H9 (cell line): Measurements from ENCODE around the gene RAMP3. TPM values are rescaled to one million over a fixed set of nuclear protein-coding genes. Genes with fewer than 3 reads are reported as not detected.

Experiments
- DNase-seq: peaks from one replicate; pipeline ENCODE4 v3.0.0-alpha.2; 2017
- H2AFZ ChIP-seq: one replicate; pipeline ENCODE4 v1.6.1; 2013; ENCODE audit warnings: mild to moderate bottlenecking, low read length, control low read depth, moderate library complexity
- H2AK5ac ChIP-seq: 2 replicates; pipeline ENCODE4 v1.6.1; 2013; ENCODE audit warnings: low read length, control low read depth, mixed read lengths; ENCODE audit not compliant: insufficient read length
- H2BK120ac ChIP-seq: one replicate; pipeline ENCODE4 v1.6.1; 2013; ENCODE audit warnings: low read depth, mild to moderate bottlenecking, low read length, control low read depth, inconsistent platforms; ENCODE audit not compliant: poor library complexity, severe bottlenecking
- H2BK12ac ChIP-seq: 2 replicates; pipeline ENCODE4 v1.6.1; 2013; ENCODE audit warnings: low read length, control low read depth, mixed read lengths, low read depth; ENCODE audit not compliant: insufficient read length
- H2BK15ac ChIP-seq: 2 replicates; pipeline ENCODE4 v1.6.1; 2013; ENCODE audit warnings: low read depth, low read length, control low read depth
- H2BK20ac ChIP-seq: one replicate; pipeline ENCODE4 v1.6.1; 2013; ENCODE audit warnings: low read depth, mild to moderate bottlenecking, low read length, control low read depth, inconsistent platforms; ENCODE audit not compliant: poor library complexity, severe bottlenecking
- H2BK5ac ChIP-seq: 2 replicates; pipeline ENCODE4 v1.6.1; 2013; ENCODE audit warnings: low read length, control low read depth, mixed read lengths; ENCODE audit not compliant: insufficient read length
- H3K14ac ChIP-seq: 2 replicates; pipeline ENCODE4 v1.6.1; 2013; ENCODE audit warnings: low read length, control low read depth; ENCODE audit not compliant: insufficient read depth
- H3K18ac ChIP-seq: 2 replicates; pipeline ENCODE4 v1.6.1; 2013; ENCODE audit warnings: low read depth, mild to moderate bottlenecking, mixed read lengths, low read length, control low read depth; ENCODE audit not compliant: insufficient read length
- H3K23ac ChIP-seq: 2 replicates; pipeline ENCODE4 v1.6.1; 2013; ENCODE audit warnings: low read length, control low read depth, mixed read lengths, low read depth; ENCODE audit not compliant: insufficient read length
- H3K23me2 ChIP-seq: 2 replicates; pipeline ENCODE4 v1.6.1; 2013; ENCODE audit warnings: low read depth, mild to moderate bottlenecking, mixed read lengths, low read length, control low read depth; ENCODE audit not compliant: insufficient read length, poor library complexity, severe bottlenecking
- H3K27ac ChIP-seq: 2 replicates; pipeline ENCODE4 v1.5.1; 2013; ENCODE audit warnings: low read length, control low read depth, mixed read lengths, low read depth; ENCODE audit not compliant: insufficient read length
- H3K27me3 ChIP-seq: 2 replicates; pipeline ENCODE4 v1.6.1; 2013; ENCODE audit warnings: low read length, control low read depth, inconsistent platforms; ENCODE audit not compliant: insufficient read depth
- H3K4ac ChIP-seq: 2 replicates; pipeline ENCODE4 v1.6.1; 2013; ENCODE audit warnings: low read depth, mild to moderate bottlenecking, control low read depth, inconsistent platforms, low read length, moderate library complexity
- H3K4me1 ChIP-seq: 2 replicates; pipeline ENCODE4 v1.6.1; 2013; ENCODE audit warnings: low read length, control low read depth, inconsistent platforms; ENCODE audit not compliant: insufficient read depth
- H3K4me2 ChIP-seq: 2 replicates; pipeline ENCODE4 v1.6.1; 2013; ENCODE audit warnings: low read length, control low read depth, mixed read lengths; ENCODE audit not compliant: insufficient read length, insufficient read depth
- H3K56ac ChIP-seq: 2 replicates; pipeline ENCODE4 v1.6.1; 2013; ENCODE audit warnings: low read depth, mild to moderate bottlenecking, mixed read lengths, low read length, control low read depth; ENCODE audit not compliant: insufficient read length
- H3K79me1 ChIP-seq: 2 replicates; pipeline ENCODE4 v1.6.1; 2013; ENCODE audit warnings: low read depth, mild to moderate bottlenecking, moderate library complexity, low read length, control low read depth, inconsistent platforms; ENCODE audit not compliant: insufficient read depth, poor library complexity, severe bottlenecking
- H3K79me2 ChIP-seq: 2 replicates; pipeline ENCODE4 v1.6.1; 2013; ENCODE audit warnings: low read length, control low read depth, inconsistent platforms; ENCODE audit not compliant: insufficient read depth
- H3K9ac ChIP-seq: 2 replicates; pipeline ENCODE4 v1.6.1; 2013; ENCODE audit warnings: low read length, control low read depth, mixed read lengths; ENCODE audit not compliant: insufficient read length; ENCODE audit errors: extremely low read depth
- H3K9me3 ChIP-seq: one replicate; pipeline ENCODE4 v1.6.1; 2013; ENCODE audit warnings: low read depth, low read length, inconsistent platforms; ENCODE audit not compliant: control insufficient read depth
- H3T11ph ChIP-seq: one replicate; pipeline ENCODE4 v1.6.1; 2013; ENCODE audit warnings: mild to moderate bottlenecking, low read length, control low read depth, inconsistent platforms
- H4K20me1 ChIP-seq: one replicate; pipeline ENCODE4 v1.6.1; 2013; ENCODE audit not compliant: control insufficient read depth, insufficient read length, insufficient read depth
- H4K5ac ChIP-seq: 2 replicates; pipeline ENCODE4 v1.6.1; 2013; ENCODE audit warnings: low read depth, mild to moderate bottlenecking, mixed read lengths, low read length, control low read depth; ENCODE audit not compliant: insufficient read length
- H4K8ac ChIP-seq: replicated peaks from 2 replicates; pipeline ENCODE4 v1.6.1; 2013; ENCODE audit warnings: low read length, control low read depth, mixed read lengths, low read depth; ENCODE audit not compliant: insufficient read length
- H4K91ac ChIP-seq: 2 replicates; pipeline ENCODE4 v1.6.1; 2013; ENCODE audit warnings: low read depth, mild to moderate bottlenecking, moderate library complexity, mixed read lengths, low read length, control low read depth; ENCODE audit not compliant: insufficient read length
- H3K27ac Mint-ChIP-seq, 3 experiments: 2 replicates in 2 of 3; 3 replicates in 1 of 3; pipeline ENCODE4 v1.8.0; 2020 to 2021; ENCODE audit warnings: mixed read lengths in 3 of 3, mild to moderate bottlenecking in 1 of 3, moderate library complexity in 1 of 3
- H3K27me3 Mint-ChIP-seq: 2 replicates; pipeline ENCODE4 v1.8.0; 2021; ENCODE audit warnings: low read depth, mild to moderate bottlenecking, moderate library complexity, mixed read lengths
- H3K36me3 Mint-ChIP-seq, 3 experiments: 2 replicates in 2 of 3; 3 replicates in 1 of 3; pipeline ENCODE4 v1.8.0; 2020 to 2021; ENCODE audit warnings: low read depth in 3 of 3, mixed read lengths in 3 of 3; ENCODE audit not compliant: insufficient read depth in 1 of 3
- H3K4me1 Mint-ChIP-seq, 2 experiments: 2 replicates each; pipeline ENCODE4 v1.8.0; 2020; ENCODE audit warnings: mixed read lengths in 2 of 2
- H3K4me3 Mint-ChIP-seq, 2 experiments: 2 replicates in 1 of 2; 3 replicates in 1 of 2; pipeline ENCODE4 v1.8.0; 2020 to 2021; ENCODE audit warnings: mild to moderate bottlenecking in 2 of 2, mixed read lengths in 2 of 2, moderate library complexity in 1 of 2
- H3K9me3 Mint-ChIP-seq, 2 experiments: 2 replicates in 1 of 2; 3 replicates in 1 of 2; pipeline ENCODE4 v1.8.0; 2020; ENCODE audit warnings: mild to moderate bottlenecking in 2 of 2, mixed read lengths in 2 of 2, moderate library complexity in 1 of 2
- WGBS: extraction: QIAGEN DNeasy Blood & Tissue Kit; methylation state at CpG from one replicate; pipeline ENCODE4 v1.1.7; 2013; ENCODE audit warnings: missing lambda C conversion rate, low lambda C conversion rate, mixed read lengths; ENCODE audit not compliant: insufficient read length; ENCODE audit errors: extremely low coverage; 5-methylcytosine and 5-hydroxymethylcytosine counted together
- total RNA-seq: library from RNA; stranded (reverse); gene quantifications from 2 replicates; pipeline ENCODE4 v1.2.1, GENCODE V29; 2021
- TF ChIP-seq, protein P1 (sequence below): fragments of 200-600 bp; sonication (generic); conservative IDR thresholded peaks from 3 replicates; pipeline ENCODE4 v1.8.0; 2021; ENCODE audit warnings: antibody characterized with exemption, mild to moderate bottlenecking

RAMP3 gene
- total RNA-seq, 1 experiment from 2014 or later: 0.63 TPM

DNA sequence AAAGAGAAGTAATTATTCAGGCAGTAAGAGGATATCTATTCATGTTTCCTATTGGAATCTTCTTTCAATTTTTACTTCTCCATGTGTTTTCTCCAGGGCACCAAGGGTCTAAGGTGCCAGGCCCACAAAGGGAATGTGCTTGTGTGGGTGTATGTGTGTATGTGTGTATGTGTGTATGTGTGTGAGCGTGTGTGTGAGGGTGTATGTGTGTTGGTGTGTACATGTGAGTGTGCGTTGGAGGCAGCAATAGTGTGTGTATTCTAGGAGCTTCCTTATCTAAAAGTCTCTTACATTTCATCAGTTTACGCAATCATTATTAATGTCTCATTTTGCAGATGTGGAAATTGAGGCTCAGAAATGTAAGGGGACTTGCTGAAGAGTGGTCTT lies 28.3 kb downstream of the RAMP3 start:
- H3K4me1 Mint-ChIP-seq: peaks cover 2 to 3% of the 10 kb centered on the region in 2 experiments; a peak in 2 of 4 replicates
- Histone ChIP-seq H3T11ph (no peak overlapping the region), H3K4me2 (no peak overlapping the region), H3K9ac (no peak overlapping the region), H3K14ac (no peak overlapping the region; the same call in 1 of the 2 replicates), H3K56ac (no peak overlapping the region), H4K5ac (no peak overlapping the region), H2BK120ac (no peak overlapping the region), H3K23ac (no peak overlapping the region), H3K27me3 (no peaks in the 10 kb centered on the region), H3K18ac (no peak overlapping the region), H2AK5ac (no peak overlapping the region), H4K20me1 (no peaks in the 10 kb centered on the region), H3K4ac (no peak overlapping the region), H4K91ac (no peak overlapping the region), H2BK12ac (no peak overlapping the region), H4K8ac (no peak overlapping the region), H2BK20ac (no peak overlapping the region), H2BK15ac (no peak overlapping the region), H3K4me1 (no peaks in the 10 kb centered on the region), H2BK5ac (no peak overlapping the region), H3K79me1 (no peaks in the 10 kb centered on the region), H3K27ac (no peak overlapping the region), H2AFZ (no peak overlapping the region), H3K9me3 (no peaks in the 10 kb centered on the region), H3K79me2 (no peaks in the 10 kb centered on the region), H3K23me2 (no peaks in the 10 kb centered on the region)
- H3K9me3 Mint-ChIP-seq: no peaks in the 10 kb centered on the region
- no peak for DNase-seq
- H3K4me3 Mint-ChIP-seq: no peak overlapping the region
- peaks cover 2% of the 10 kb centered on the region for H3K27me3 Mint-ChIP-seq
- 100% methylated on average over 1 of the region's 3 CpGs for WGBS
- H3K27ac Mint-ChIP-seq: no peak overlapping the region
- no peaks in the 10 kb centered on the region for H3K36me3 Mint-ChIP-seq
- TF ChIP-seq, protein P1, sequence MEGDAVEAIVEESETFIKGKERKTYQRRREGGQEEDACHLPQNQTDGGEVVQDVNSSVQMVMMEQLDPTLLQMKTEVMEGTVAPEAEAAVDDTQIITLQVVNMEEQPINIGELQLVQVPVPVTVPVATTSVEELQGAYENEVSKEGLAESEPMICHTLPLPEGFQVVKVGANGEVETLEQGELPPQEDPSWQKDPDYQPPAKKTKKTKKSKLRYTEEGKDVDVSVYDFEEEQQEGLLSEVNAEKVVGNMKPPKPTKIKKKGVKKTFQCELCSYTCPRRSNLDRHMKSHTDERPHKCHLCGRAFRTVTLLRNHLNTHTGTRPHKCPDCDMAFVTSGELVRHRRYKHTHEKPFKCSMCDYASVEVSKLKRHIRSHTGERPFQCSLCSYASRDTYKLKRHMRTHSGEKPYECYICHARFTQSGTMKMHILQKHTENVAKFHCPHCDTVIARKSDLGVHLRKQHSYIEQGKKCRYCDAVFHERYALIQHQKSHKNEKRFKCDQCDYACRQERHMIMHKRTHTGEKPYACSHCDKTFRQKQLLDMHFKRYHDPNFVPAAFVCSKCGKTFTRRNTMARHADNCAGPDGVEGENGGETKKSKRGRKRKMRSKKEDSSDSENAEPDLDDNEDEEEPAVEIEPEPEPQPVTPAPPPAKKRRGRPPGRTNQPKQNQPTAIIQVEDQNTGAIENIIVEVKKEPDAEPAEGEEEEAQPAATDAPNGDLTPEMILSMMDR: no peak
